SK-N-MC (cell line): ENCODE measurements around the gene BIRC2.

ENCODE experiments used
- EZH2 ChIP-seq: fragments of 200-600 bp; sonication (generic); IDR thresholded peaks from one replicate; pipeline ENCODE4 v1.6.1; 2017; ENCODE audit warnings: antibody characterized with exemption
- POLR2AphosphoS5 ChIP-seq: IDR thresholded peaks from 2 replicates; pipeline ENCODE4 v1.6.1; 2012; ENCODE audit warnings: mild to moderate bottlenecking, low read depth, low read length, borderline replicate concordance

DNA sequence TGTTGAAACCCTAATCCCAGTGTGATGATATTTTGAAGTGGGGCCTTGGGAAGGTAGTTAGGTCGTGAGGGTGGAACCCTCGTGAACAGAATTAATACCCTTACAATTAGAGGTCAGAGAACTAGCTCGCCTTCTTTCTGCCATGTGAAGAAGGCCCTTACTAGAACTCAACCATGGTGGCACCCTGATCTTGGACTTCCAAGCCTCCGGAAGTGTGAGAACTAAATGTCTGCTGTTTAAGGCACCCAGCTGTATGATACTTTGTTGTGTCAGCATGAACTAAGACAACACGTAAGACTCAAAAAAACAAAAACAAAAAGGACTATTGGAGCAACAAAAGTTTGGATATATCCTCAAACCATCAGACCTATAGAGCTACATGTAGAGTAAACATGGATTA, 53.6 kb downstream of the BIRC2 start:
- TF ChIP-seq POLR2AphosphoS5: no peak
- TF ChIP-seq EZH2: no peak
